ENCODE data around the gene DSCAM. TPM values are rescaled to one million over a fixed set of nuclear protein-coding genes. Genes with fewer than 3 reads are reported as not detected.

The DSCAM gene
- total RNA-seq, 4 donors from 2014 or later, result 0.19 TPM; not detected in 3

DNA sequence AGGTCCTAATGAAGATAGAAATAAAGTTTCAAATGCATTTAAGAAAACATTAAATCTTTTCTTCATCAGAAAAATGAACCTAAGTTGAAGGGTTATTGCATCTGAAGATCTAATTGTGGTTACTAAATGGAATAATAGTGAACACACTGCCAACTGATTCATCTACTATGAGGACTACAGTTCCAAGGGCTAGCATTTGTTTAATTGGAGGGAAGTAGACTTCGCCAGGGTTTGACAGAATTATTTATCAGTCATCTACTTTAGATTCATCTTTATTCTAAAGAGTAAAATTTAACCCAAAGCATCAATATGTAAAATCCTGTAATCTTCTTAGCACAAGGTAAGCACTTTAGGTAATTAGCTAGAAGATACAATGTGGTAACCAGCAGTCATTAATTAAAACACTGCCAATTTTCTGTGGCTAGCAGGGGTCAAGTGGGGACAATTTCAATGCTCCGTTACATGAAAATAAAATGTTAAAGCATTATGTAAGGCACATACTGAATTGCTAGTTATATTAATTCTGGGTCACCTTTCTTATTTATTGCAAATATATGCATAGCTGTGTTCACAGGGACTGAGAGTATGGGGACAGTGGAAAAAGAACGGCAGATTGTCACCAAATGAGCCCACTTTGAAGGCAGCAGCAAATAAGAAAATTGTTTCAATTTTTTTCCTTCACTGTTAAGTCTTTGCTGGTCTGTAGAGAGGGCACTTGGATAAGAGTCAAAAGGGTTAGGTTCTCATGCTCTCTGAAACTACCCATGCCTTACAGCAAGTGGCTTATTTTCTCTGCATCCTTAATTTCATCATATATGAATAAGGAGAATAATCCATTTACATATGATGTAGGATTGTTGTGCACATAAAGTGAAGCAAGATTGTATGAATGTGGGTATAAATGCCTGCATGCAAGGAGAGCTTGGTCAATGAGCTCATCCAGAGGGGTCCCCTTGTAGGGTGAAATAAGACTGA is 563.8 kb downstream of the DSCAM start:
- no peak for DNase-seq
- TF ChIP-seq, protein P1, sequence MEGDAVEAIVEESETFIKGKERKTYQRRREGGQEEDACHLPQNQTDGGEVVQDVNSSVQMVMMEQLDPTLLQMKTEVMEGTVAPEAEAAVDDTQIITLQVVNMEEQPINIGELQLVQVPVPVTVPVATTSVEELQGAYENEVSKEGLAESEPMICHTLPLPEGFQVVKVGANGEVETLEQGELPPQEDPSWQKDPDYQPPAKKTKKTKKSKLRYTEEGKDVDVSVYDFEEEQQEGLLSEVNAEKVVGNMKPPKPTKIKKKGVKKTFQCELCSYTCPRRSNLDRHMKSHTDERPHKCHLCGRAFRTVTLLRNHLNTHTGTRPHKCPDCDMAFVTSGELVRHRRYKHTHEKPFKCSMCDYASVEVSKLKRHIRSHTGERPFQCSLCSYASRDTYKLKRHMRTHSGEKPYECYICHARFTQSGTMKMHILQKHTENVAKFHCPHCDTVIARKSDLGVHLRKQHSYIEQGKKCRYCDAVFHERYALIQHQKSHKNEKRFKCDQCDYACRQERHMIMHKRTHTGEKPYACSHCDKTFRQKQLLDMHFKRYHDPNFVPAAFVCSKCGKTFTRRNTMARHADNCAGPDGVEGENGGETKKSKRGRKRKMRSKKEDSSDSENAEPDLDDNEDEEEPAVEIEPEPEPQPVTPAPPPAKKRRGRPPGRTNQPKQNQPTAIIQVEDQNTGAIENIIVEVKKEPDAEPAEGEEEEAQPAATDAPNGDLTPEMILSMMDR (IDR thresholded peaks at IDR 0.05), result no peak
- no peak for TF ChIP-seq POLR2A (IDR thresholded peaks at IDR 0.05)
- no peak overlapping the region for H3K4me3 ChIP-seq
- no peak overlapping the region for H3K27ac ChIP-seq
- H3K4me1 ChIP-seq, result no peaks in the 10 kb centered on the region
- no peaks in the 10 kb centered on the region for H3K36me3 ChIP-seq
- H3K9me3 ChIP-seq, result no peaks in the 10 kb centered on the region
- no peaks in the 10 kb centered on the region for H3K27me3 ChIP-seq

GRCh38 chr21:40278345-40278744 is 568.6 kb downstream of the DSCAM start:
- TF ChIP-seq POLR2A (IDR thresholded peaks at IDR 0.05), result no peak
- TF ChIP-seq, protein P1 (IDR thresholded peaks at IDR 0.05), result no peak
- Histone ChIP-seq H3K4me3 (no peak overlapping the region), H3K27me3 (no peaks in the 10 kb centered on the region), H3K36me3 (no peaks in the 10 kb centered on the region), H3K9me3 (no peaks in the 10 kb centered on the region), H3K27ac (no peak overlapping the region), H3K4me1 (no peaks in the 10 kb centered on the region)
- DNase-seq, result no peak

DNA sequence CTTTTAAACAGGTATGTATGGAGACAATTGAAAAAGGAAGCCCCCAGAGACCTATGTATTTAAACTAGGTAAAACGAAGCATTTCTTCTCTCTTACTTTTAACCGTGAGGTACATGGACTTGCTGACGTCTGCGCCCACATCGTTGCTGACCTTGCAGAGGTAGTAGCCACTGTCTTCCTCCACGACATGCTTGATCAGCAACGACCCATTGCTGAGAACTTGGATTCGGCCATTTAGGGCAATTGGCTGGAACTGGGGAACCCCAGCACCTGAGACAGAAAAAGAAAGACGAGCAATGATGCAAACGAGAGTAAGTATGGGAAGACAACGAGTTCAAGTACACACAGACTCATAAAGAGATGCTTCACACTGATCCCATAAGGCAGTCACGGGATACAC is 571.0 kb downstream of the DSCAM start:
- Histone ChIP-seq H3K27ac (no peak overlapping the region), H3K9me3 (no peaks in the 10 kb centered on the region), H3K4me3 (no peak overlapping the region), H3K36me3 (no peaks in the 10 kb centered on the region), H3K4me1 (no peaks in the 10 kb centered on the region), H3K27me3 (no peaks in the 10 kb centered on the region)
- TF ChIP-seq POLR2A (IDR thresholded peaks at IDR 0.05), result no peak
- TF ChIP-seq, protein P1 (IDR thresholded peaks at IDR 0.05), result no peak
- no peak for DNase-seq

GRCh38 chr21:40272037-40272436 is 574.9 kb downstream of the DSCAM start:
- no peaks in the 10 kb centered on the region for H3K9me3 ChIP-seq

DNA sequence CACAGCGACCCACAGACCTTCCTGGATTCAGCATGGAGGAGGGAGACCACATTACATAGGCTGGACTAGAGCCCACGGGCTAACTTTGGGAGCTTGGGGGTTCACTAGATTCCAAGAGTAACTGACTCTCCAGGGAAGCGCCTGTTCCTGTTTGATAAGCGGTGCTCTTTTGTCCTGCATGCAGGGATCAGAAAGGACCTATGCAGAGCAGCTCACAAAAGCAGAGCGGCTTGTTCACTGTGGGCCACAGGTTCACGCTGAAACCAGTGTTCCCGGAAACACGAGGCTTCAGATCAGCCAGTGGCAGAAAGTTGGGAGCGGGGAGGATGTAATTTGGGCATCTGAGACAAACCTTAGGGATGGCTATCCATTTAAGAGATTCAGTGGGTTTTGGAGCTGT is 575.8 kb downstream of the DSCAM start:
- H3K4me1 ChIP-seq, result no peaks in the 10 kb centered on the region
- no peak overlapping the region for H3K4me3 ChIP-seq
- H3K27ac ChIP-seq, result no peak overlapping the region
- TF ChIP-seq POLR2A (IDR thresholded peaks at IDR 0.05), result no peak
- TF ChIP-seq, protein P1 (IDR thresholded peaks at IDR 0.05), result no peak
- H3K36me3 ChIP-seq, result no peaks in the 10 kb centered on the region
- DNase-seq, result no peak
- no peaks in the 10 kb centered on the region for H3K9me3 ChIP-seq
- H3K27me3 ChIP-seq, result no peaks in the 10 kb centered on the region

More at GRCh38 chr21:40272037-40272436, 574.9 kb downstream of the DSCAM start:
- no peaks in the 10 kb centered on the region for H3K36me3 ChIP-seq
- H3K4me1 ChIP-seq, result no peaks in the 10 kb centered on the region
- H3K27ac ChIP-seq, result no peak overlapping the region
- no peak for TF ChIP-seq POLR2A (IDR thresholded peaks at IDR 0.05)
- TF ChIP-seq, protein P1 (IDR thresholded peaks at IDR 0.05), result no peak
- no peak overlapping the region for H3K4me3 ChIP-seq
- no peaks in the 10 kb centered on the region for H3K27me3 ChIP-seq
- DNase-seq, result no peak

All from Peyer's patch (tissue), 4 donors.